K562 (cell line): Measurements from ENCODE around the gene ACCSL. TPM values are rescaled to one million over a fixed set of nuclear protein-coding genes. Genes with fewer than 3 reads are reported as not detected.
A peak's percentile ranks its signal among the peaks of the same experiment; 100 is the strongest.

Experiments used
- ATAC-seq: fragments of 200-7000 bp; cut with Tn5 transposase; 3 replicates; pipeline ENCODE4 v1.9.1; 2020; ENCODE audit warnings: moderate library complexity
- Bru-seq: library from RNA; stranded (reverse); fragments of 400-500 nt; gene quantifications from one replicate; lab custom pipeline; 2021; lab: Mats Ljungman, UMichigan
- BruChase-seq, 2 experiments: library from RNA; stranded (reverse); fragments of 400-500 nt; gene quantifications; one replicate each; lab custom pipeline; 2021; lab: Mats Ljungman, UMichigan
- BruUV-seq: library from RNA; stranded (reverse); fragments of 400-500 nt; replicated peaks from 2 replicates; lab custom pipeline; 2021; lab: Mats Ljungman, UMichigan
- CTCF ChIA-PET: fragments of 300-600 bp; formaldehyde crosslinking; extraction: SDS; loops from one replicate; lab custom pipeline; 2021; ENCODE audit warnings: low intra/inter-chr PET ratio; lab: Yijun Ruan, JAX
- POLR2A ChIA-PET: fragments of 300-600, 350-650 bp; sonication (Branson Sonifier 250); formaldehyde crosslinking; extraction: SDS; loops from one replicate; lab custom pipeline; 2021; ENCODE audit warnings: antibody characterized with exemption, inconsistent platforms; lab: Yijun Ruan, JAX
- DNase-seq, 4 experiments: peaks; one replicate each; pipeline versions ENCODE4 v3.0.0 to v3.0.0-alpha.2; 2011 to 2018; ENCODE audit warnings: low spot score in 3 of 4, mixed read lengths in 3 of 4; ENCODE audit errors: extremely low read depth in 1 of 4
- FAIRE-seq: peaks from 2 replicates; lab custom pipeline; 2011; peaks lifted over from hg19 to GRCh38; lab: Jason Lieb, UNC
- H2AFZ ChIP-seq: 2 replicates; pipeline ENCODE4 v1.6.0; 2011; ENCODE audit warnings: low read depth, low read length, control low read depth, inconsistent platforms
- H3K27ac ChIP-seq: fragments of 200-600 bp; 3 replicates; pipeline ENCODE4 v1.8.0; 2011; ENCODE audit warnings: low read depth, mild to moderate bottlenecking, control low read depth, inconsistent platforms, low read length, moderate library complexity, mixed read lengths; ENCODE audit errors: extremely low read depth
- H3K27me3 ChIP-seq, 2 experiments: fragments of 300-600 bp in 1 of 2; 2 replicates in 1 of 2; 3 replicates in 1 of 2; pipeline versions ENCODE4 v1.6.0 to v1.8.0; 2011; ENCODE audit warnings: inconsistent platforms in 2 of 2, low read length in 2 of 2, mild to moderate bottlenecking in 1 of 2, mixed read lengths in 1 of 2, moderate library complexity in 1 of 2; ENCODE audit not compliant: control insufficient read depth in 2 of 2, insufficient read depth in 2 of 2
- H3K36me3 ChIP-seq: fragments of 300-600 bp; 3 replicates; pipeline ENCODE4 v1.8.0; 2011; ENCODE audit warnings: mild to moderate bottlenecking, low read length, inconsistent platforms; ENCODE audit not compliant: control insufficient read depth, insufficient read depth
- H3K4me1 ChIP-seq, 2 experiments: fragments of 200-600 bp in 1 of 2; replicated peaks in 1 of 2; 2 replicates in 1 of 2; 3 replicates in 1 of 2; pipeline versions ENCODE4 v1.5.1 to v1.8.0; 2011; ENCODE audit warnings: inconsistent platforms in 2 of 2, low read length in 2 of 2, mild to moderate bottlenecking in 1 of 2, mixed read lengths in 1 of 2, moderate library complexity in 1 of 2; ENCODE audit not compliant: control insufficient read depth in 2 of 2, insufficient read depth in 2 of 2
- H3K4me2 ChIP-seq: 2 replicates; pipeline ENCODE4 v1.6.1; 2011; ENCODE audit warnings: low read length, control low read depth, inconsistent platforms, mixed read lengths; ENCODE audit not compliant: insufficient read depth
- H3K4me3 ChIP-seq: fragments of 200-600 bp; sonication (generic), shearing (Covaris generic); 2 replicates; pipeline ENCODE4 v1.5.1; 2016; ENCODE audit warnings: control low read depth, inconsistent platforms
- H3K79me2 ChIP-seq: fragments of 200-600 bp; 3 replicates; pipeline ENCODE4 v1.8.0; 2011; ENCODE audit warnings: low read length, inconsistent platforms; ENCODE audit not compliant: control insufficient read depth, insufficient read depth
- H3K9ac ChIP-seq, 2 experiments: 2 replicates each; pipeline versions ENCODE4 v1.6.0 to v1.6.1; 2011; ENCODE audit warnings: low read depth in 2 of 2, low read length in 2 of 2, control low read depth in 1 of 2, inconsistent platforms in 1 of 2, mild to moderate bottlenecking in 1 of 2, mixed read lengths in 1 of 2; ENCODE audit not compliant: insufficient read depth in 1 of 2
- H3K9me1 ChIP-seq: one replicate; pipeline ENCODE4 v1.6.0; 2011; ENCODE audit warnings: inconsistent platforms, mild to moderate bottlenecking, low read length, moderate library complexity; ENCODE audit not compliant: control insufficient read depth, insufficient read depth
- H3K9me3 ChIP-seq: replicated peaks from 2 replicates; pipeline ENCODE4 v1.5.1; 2011; ENCODE audit warnings: low read depth, low read length, inconsistent platforms; ENCODE audit not compliant: control insufficient read depth, insufficient read depth
- H4K20me1 ChIP-seq: replicated peaks from 2 replicates; pipeline ENCODE4 v1.6.1; 2011; ENCODE audit warnings: low read length, inconsistent platforms, mixed read lengths; ENCODE audit not compliant: control insufficient read depth, insufficient read depth
- FOSL1 ChIP-seq: fragments of 200-800 bp; sonication (Bioruptor generic); conservative IDR thresholded peaks from 2 replicates; pipeline ENCODE4 v1.6.1; 2016; ENCODE audit warnings: missing genetic modification characterization, missing compliant biosample characterization
- FOXK2 ChIP-seq, 2 experiments: fragments of 450-650 bp; IDR thresholded peaks in 1 of 2; conservative IDR thresholded peaks in 1 of 2; 2 replicates each; pipeline ENCODE4 v1.6.1; 2016; ENCODE audit warnings: low read depth in 2 of 2, mild to moderate bottlenecking in 1 of 2
- NR2C1 ChIP-seq, 2 experiments: fragments of 450-650 bp; IDR thresholded peaks; 2 replicates each; pipeline ENCODE4 v1.6.1; 2017; ENCODE audit warnings: mild to moderate bottlenecking in 2 of 2, antibody characterized with exemption in 1 of 2, inconsistent platforms in 1 of 2, missing compliant biosample characterization in 1 of 2, missing genetic modification characterization in 1 of 2
- PHTF2 ChIP-seq: fragments of 250-450 bp; sonication (Bioruptor Pico); IDR thresholded peaks from 2 replicates; pipeline ENCODE4 v1.5.0; 2021; ENCODE audit warnings: mild to moderate bottlenecking
- RFX7 ChIP-seq: fragments of 250-450 bp; sonication (Bioruptor Pico); IDR thresholded peaks from 2 replicates; pipeline ENCODE4 v1.5.1; 2021; ENCODE audit warnings: mild to moderate bottlenecking
- SMARCC2 ChIP-seq: fragments of 450-650 bp; IDR thresholded peaks from 2 replicates; pipeline ENCODE4 v1.6.1; 2017; ENCODE audit warnings: antibody characterized with exemption, moderate library complexity, mild to moderate bottlenecking, low read depth
- YY1 ChIP-seq, 3 experiments: IDR thresholded peaks; 2 replicates each; pipeline ENCODE4 v1.6.1; 2011; ENCODE audit warnings: low read length in 2 of 3, mild to moderate bottlenecking in 2 of 3, moderate library complexity in 2 of 3, borderline replicate concordance in 1 of 3, control low read depth in 1 of 3, low read depth in 1 of 3; ENCODE audit not compliant: insufficient read depth in 3 of 3, insufficient replicate concordance in 2 of 3, control insufficient read depth in 1 of 3, insufficient read length in 1 of 3; ENCODE audit errors: extremely low read depth in 1 of 3
- WGBS: fragments of 100-300 bp; shearing (Covaris generic); methylation state at CpG from one replicate; pipeline ENCODE4 v1.1.6; 2016; ENCODE audit warnings: low coverage, mixed read lengths; ENCODE audit not compliant: insufficient coverage; ENCODE audit errors: missing lambda C conversion rate; 5-methylcytosine and 5-hydroxymethylcytosine counted together
- in situ Hi-C: fragments of 300-500 bp; cut with MboI; formaldehyde crosslinking; loops from 4 replicates; pipeline ENCODE4 v1.15.0; 2018; ENCODE audit warnings: inconsistent platforms, mixed read lengths
- intact Hi-C: fragments of 100-400 bp; cut with micrococcal nuclease; formaldehyde crosslinking; loops from 2 replicates; pipeline ENCODE4 v1.14.2; 2022
- long read RNA-seq, 3 experiments: library from polyadenylated mRNA in 2 of 3; library from RNA in 1 of 3; unstranded in 2 of 3; stranded (forward) in 1 of 3; transcript quantifications; one replicate each; pipeline ENCODE4 v2.0.0, GENCODE V29; 2019 to 2022
- polyA minus RNA-seq, 3 experiments: library from RNA; depleted of rRNA, polyadenylated mRNA; stranded (reverse); fragments of >200 nt; gene quantifications; 2 replicates each; pipeline ENCODE4 v1.2.3, GENCODE V29; 2011
- polyA plus RNA-seq, 8 experiments: library from polyadenylated mRNA; depleted of rRNA in 4 of 8; stranded (reverse) in 5 of 8; unstranded in 3 of 8; fragments of >200 nt; fragmentation: Nextera tagmentation in 2 of 8; fragmentation: Illumina TruSeq in 1 of 8; extraction: Ambion mirVana in 2 of 8; extraction: Trizol in 1 of 8; gene quantifications; 2 replicates each; pipeline versions ENCODE4 v1.2.1 to v1.2.3, GENCODE V29; 2011 to 2014; ENCODE audit warnings: inconsistent platforms in 1 of 8, missing spikeins in 1 of 8
- total RNA-seq, 7 experiments: library from RNA; depleted of rRNA in 6 of 7; stranded (reverse); fragments of >200 nt in 6 of 7; fragmentation: Illumina TruSeq in 2 of 7; extraction: Trizol in 2 of 7; gene quantifications; 2 replicates each; pipeline versions ENCODE4 v1.2.1 to v1.2.3, GENCODE V29; 2011 to 2021; ENCODE audit warnings: low replicate concordance in 1 of 7
- TF ChIP-seq, protein P1 (sequence below), 2 experiments: fragments of 450-650 bp; formaldehyde crosslinking in 1 of 2; IDR thresholded peaks; 2 replicates each; pipeline versions ENCODE4 v1.4.0 to v1.6.1; 2014 to 2020; ENCODE audit warnings: mild to moderate bottlenecking in 2 of 2, borderline replicate concordance in 1 of 2, low read depth in 1 of 2

The ACCSL gene
- total RNA-seq (2011; cell fraction: chromatin; rRNA removed; ENCODE audit: low replicate concordance), result not detected in 2 replicates
- not detected in 2 replicates for total RNA-seq (2011; cell fraction: nucleolus; rRNA removed)
- 0.22 TPM in 1 of 2 replicates, not detected in the other for total RNA-seq (2011; cell fraction: nucleoplasm; rRNA removed)
- total RNA-seq (2014; rRNA removed) (not detected in 2 replicates), total RNA-seq (2014; rRNA removed; fragmentation: Illumina TruSeq; extraction: Trizol) (not detected in 2 replicates), total RNA-seq (2015; rRNA removed; fragmentation: Illumina TruSeq; extraction: Trizol) (not detected in 2 replicates), total RNA-seq (2021) (not detected in 2 replicates), polyA plus RNA-seq (2011; rRNA removed) (not detected in 2 replicates), polyA plus RNA-seq (2014; fragmentation: Illumina TruSeq; extraction: Trizol) (not detected in 2 replicates), polyA plus RNA-seq (2014; fragmentation: Nextera tagmentation; extraction: Ambion mirVana) (not detected), polyA plus RNA-seq (2014; rRNA removed) (not detected in 2 replicates), polyA minus RNA-seq (2011; rRNA and poly(A)+ RNA removed) (not detected in 2 replicates), Bru-seq, nascent RNA (not detected), BruChase-seq, experiment 1, labeled RNA remaining after a 2-hour chase (not detected), BruChase-seq, experiment 2, labeled RNA remaining after a 6-hour chase (percentile 6 among the genes with signal in this experiment)
- polyA plus RNA-seq (2011; cell fraction: cytosol; rRNA removed), result not detected in 2 replicates
- not detected in 2 replicates for polyA plus RNA-seq (2011; cell fraction: nucleus; rRNA removed)
- polyA plus RNA-seq (2012), result not detected in 2 replicates
- polyA minus RNA-seq (2011; cell fraction: cytosol; rRNA and poly(A)+ RNA removed), result not detected in 2 replicates
- polyA minus RNA-seq (2011; cell fraction: nucleus; rRNA and poly(A)+ RNA removed), result not detected in 2 replicates
- long read RNA-seq, experiment 1, result 0 reads
- long read RNA-seq, experiment 2, result 0 reads
- long read RNA-seq, experiment 3, result 0 reads

DNA sequence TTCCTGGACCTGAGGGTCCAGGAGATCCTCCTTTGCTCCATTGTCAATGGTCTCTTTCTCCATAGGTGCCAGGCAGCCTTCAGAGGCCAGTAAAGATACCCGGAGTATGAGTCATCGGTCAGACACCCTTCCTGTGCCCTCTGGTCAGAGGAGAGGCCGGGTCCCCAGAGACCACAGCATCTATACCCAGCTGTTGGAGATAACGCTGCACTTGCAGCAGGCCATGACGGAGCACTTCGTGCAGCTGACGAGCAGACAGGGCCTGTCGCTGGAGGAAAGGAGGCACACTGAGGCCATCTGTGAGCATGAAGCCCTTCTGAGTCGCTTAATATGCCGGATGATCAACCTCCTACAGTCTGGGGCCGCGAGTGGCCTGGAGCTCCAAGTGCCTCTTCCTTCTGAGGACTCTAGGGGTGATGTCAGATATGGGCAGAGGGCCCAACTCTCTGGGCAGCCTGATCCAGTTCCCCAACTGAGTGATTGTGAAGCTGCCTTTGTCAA lies at the start of gene ACCSL:
ACCSL (plus strand) TSS at position 51 of the 501 bp plus-strand sequence; CDS start at position 107, 56 bp downstream.
- Histone ChIP-seq H3K4me2 (no peak within 1 kb of the TSS), H3K4me1 (no peaks in the 10 kb centered on the region; a peak in 1 of 5 replicates), H3K4me3 (no peak within 1 kb of the TSS), H3K27me3 (peaks cover 0 to 11% of the 10 kb centered on the region in 2 experiments; a peak in 4 of 5 replicates), H3K79me2 (no peaks in the 10 kb centered on the region), H4K20me1 (no peaks in the 10 kb centered on the region), H3K9me3 (no peaks in the 10 kb centered on the region), H3K27ac (no peak within 1 kb of the TSS), H3K36me3 (no peaks in the 10 kb centered on the region), H3K9me1 (peaks cover 5% of the 10 kb centered on the region), H2AFZ (no peak within 1 kb of the TSS), H3K9ac (no peak within 1 kb of the TSS)
- in situ Hi-C loops, result no loop called here
- peak in 2 of 4 experiments; percentile 18 to 21 for DNase-seq
- ATAC-seq, result peak; percentile 57; the same call in 2 of the 3 replicates
- no peak for FAIRE-seq
- ChIA-PET POLR2A (interaction anchor here (0.7 to 0.8 kb wide), 3 partner anchors 14 to 852 kb away, joined by 3 read pairs; no protein-coding TSS in a partner anchor), CTCF (no interaction called here)
- intact Hi-C loops, result no loop called here
- 2% methylated on average over 12 of the region's 12 CpGs for WGBS
- no TSS peak for BruUV-seq
- TF ChIP-seq FOXK2 (conservative IDR thresholded peaks at IDR 0.05 in 1 of 2, IDR thresholded peaks at IDR 0.05 in 1 of 2; ENCODE audit: low read depth in 2 of 2) (no peak), NR2C1 (IDR thresholded peaks at IDR 0.05) (no peak), NR2C1 (tag; IDR thresholded peaks at IDR 0.05) (no peak), FOSL1 (tag) (0 out of 2 replicates have a peak, but pooled peaks have one; percentile 19), SMARCC2 (no peak), PHTF2 (CRISPR knock-in tag) (no peak), YY1 (IDR thresholded peaks at IDR 0.05; ENCODE audit: borderline replicate concordance in 1 of 3, control insufficient read depth in 1 of 3, extremely low read depth in 1 of 3, insufficient read depth in 3 of 3, insufficient read length in 1 of 3, insufficient replicate concordance in 2 of 3, low read depth in 1 of 3, low read length in 2 of 3) (no peak), RFX7 (no peak)
- TF ChIP-seq, protein P1, sequence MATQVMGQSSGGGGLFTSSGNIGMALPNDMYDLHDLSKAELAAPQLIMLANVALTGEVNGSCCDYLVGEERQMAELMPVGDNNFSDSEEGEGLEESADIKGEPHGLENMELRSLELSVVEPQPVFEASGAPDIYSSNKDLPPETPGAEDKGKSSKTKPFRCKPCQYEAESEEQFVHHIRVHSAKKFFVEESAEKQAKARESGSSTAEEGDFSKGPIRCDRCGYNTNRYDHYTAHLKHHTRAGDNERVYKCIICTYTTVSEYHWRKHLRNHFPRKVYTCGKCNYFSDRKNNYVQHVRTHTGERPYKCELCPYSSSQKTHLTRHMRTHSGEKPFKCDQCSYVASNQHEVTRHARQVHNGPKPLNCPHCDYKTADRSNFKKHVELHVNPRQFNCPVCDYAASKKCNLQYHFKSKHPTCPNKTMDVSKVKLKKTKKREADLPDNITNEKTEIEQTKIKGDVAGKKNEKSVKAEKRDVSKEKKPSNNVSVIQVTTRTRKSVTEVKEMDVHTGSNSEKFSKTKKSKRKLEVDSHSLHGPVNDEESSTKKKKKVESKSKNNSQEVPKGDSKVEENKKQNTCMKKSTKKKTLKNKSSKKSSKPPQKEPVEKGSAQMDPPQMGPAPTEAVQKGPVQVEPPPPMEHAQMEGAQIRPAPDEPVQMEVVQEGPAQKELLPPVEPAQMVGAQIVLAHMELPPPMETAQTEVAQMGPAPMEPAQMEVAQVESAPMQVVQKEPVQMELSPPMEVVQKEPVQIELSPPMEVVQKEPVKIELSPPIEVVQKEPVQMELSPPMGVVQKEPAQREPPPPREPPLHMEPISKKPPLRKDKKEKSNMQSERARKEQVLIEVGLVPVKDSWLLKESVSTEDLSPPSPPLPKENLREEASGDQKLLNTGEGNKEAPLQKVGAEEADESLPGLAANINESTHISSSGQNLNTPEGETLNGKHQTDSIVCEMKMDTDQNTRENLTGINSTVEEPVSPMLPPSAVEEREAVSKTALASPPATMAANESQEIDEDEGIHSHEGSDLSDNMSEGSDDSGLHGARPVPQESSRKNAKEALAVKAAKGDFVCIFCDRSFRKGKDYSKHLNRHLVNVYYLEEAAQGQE (IDR thresholded peaks at IDR 0.05; ENCODE audit: borderline replicate concordance), result peak; percentile 14; the same call in 1 of the 2 replicates
- TF ChIP-seq, protein P1 (CRISPR knock-in tag; IDR thresholded peaks at IDR 0.05; ENCODE audit: low read depth), result no peak
